A549 (cell line): Measurements from ENCODE around the gene SIPA1L2.

Source experiments
- CTCF ChIP-seq: fragments of >200 bp; sonication (Bioruptor Twin); formaldehyde crosslinking; IDR thresholded peaks from 3 replicates; pipeline ENCODE4 v1.5.1; 2016
- HDAC2 ChIP-seq: fragments of 200-600 bp; sonication (generic); IDR thresholded peaks from 2 replicates; pipeline ENCODE4 v1.6.1; 2016
- KDM1A ChIP-seq: fragments of 200-600 bp; sonication (generic); IDR thresholded peaks from 2 replicates; pipeline ENCODE4 v1.6.1; 2016; ENCODE audit warnings: low read depth, mild to moderate bottlenecking
- MAX ChIP-seq: IDR thresholded peaks from 2 replicates; pipeline ENCODE4 v1.6.1; 2012
- MAZ ChIP-seq: fragments of 150-350 bp; IDR thresholded peaks from 2 replicates; pipeline ENCODE4 v1.6.1; 2014; ENCODE audit warnings: antibody characterized with exemption, low read depth, low read length, borderline replicate concordance
- POLR2A ChIP-seq: IDR thresholded peaks from 2 replicates; pipeline ENCODE4 v1.6.1; 2012; ENCODE audit warnings: mild to moderate bottlenecking, low read length
- RNF2 ChIP-seq: fragments of 200-600 bp; sonication (generic); IDR thresholded peaks from 2 replicates; pipeline ENCODE4 v1.6.1; 2016; ENCODE audit warnings: low read depth, mild to moderate bottlenecking, antibody characterized with exemption, moderate library complexity, borderline replicate concordance

GRCh38 chr1:232614811-232615210 lies 15.1 kb downstream of the SIPA1L2 start:
- TF ChIP-seq CTCF = no peak
- TF ChIP-seq KDM1A = no peak
- TF ChIP-seq POLR2A = no peak
- TF ChIP-seq MAX = no peak
- TF ChIP-seq HDAC2 = no peak
- TF ChIP-seq RNF2 = no peak
- TF ChIP-seq MAZ = no peak
